ENCODE results near the gene C14orf180.

DNA sequence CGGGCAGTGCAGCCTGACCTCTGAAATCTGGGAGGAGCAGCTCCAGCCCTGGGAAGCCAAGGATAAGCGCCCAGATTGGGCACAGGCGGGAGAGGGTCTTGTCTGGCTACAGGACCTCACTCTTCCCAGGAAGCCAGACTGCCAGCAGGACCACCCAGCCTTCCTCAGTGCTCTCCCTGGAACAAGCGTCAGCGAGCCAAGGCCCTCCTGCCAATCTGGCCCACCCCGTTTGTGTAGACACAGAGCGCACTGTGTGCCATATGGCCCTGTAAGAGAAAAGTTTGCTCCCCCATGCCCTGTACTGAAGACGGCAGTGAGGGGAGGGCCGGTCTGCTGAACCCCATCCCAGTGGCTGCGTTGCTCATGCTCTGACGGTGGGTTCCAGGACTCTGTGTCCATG, 1.2 kb upstream of the C14orf180 start:
- TF ChIP-seq, protein P1, sequence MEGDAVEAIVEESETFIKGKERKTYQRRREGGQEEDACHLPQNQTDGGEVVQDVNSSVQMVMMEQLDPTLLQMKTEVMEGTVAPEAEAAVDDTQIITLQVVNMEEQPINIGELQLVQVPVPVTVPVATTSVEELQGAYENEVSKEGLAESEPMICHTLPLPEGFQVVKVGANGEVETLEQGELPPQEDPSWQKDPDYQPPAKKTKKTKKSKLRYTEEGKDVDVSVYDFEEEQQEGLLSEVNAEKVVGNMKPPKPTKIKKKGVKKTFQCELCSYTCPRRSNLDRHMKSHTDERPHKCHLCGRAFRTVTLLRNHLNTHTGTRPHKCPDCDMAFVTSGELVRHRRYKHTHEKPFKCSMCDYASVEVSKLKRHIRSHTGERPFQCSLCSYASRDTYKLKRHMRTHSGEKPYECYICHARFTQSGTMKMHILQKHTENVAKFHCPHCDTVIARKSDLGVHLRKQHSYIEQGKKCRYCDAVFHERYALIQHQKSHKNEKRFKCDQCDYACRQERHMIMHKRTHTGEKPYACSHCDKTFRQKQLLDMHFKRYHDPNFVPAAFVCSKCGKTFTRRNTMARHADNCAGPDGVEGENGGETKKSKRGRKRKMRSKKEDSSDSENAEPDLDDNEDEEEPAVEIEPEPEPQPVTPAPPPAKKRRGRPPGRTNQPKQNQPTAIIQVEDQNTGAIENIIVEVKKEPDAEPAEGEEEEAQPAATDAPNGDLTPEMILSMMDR (conservative IDR thresholded peaks at IDR 0.05), result no peak
- TF ChIP-seq EZH2 (IDR thresholded peaks at IDR 0.05; ENCODE audit: low read depth), result no peak
